GM21737 (cell line): ENCODE measurements around the gene IQCH.

ENCODE experiments used
- ATAC-seq: cut with Tn5 transposase; IDR thresholded peaks from one replicate; pipeline ENCODE4 v1.9.1; 2021; ENCODE audit warnings: mild to moderate bottlenecking, moderate library complexity; ENCODE audit not compliant: unreplicated experiment

Gene IQCH

DNA sequence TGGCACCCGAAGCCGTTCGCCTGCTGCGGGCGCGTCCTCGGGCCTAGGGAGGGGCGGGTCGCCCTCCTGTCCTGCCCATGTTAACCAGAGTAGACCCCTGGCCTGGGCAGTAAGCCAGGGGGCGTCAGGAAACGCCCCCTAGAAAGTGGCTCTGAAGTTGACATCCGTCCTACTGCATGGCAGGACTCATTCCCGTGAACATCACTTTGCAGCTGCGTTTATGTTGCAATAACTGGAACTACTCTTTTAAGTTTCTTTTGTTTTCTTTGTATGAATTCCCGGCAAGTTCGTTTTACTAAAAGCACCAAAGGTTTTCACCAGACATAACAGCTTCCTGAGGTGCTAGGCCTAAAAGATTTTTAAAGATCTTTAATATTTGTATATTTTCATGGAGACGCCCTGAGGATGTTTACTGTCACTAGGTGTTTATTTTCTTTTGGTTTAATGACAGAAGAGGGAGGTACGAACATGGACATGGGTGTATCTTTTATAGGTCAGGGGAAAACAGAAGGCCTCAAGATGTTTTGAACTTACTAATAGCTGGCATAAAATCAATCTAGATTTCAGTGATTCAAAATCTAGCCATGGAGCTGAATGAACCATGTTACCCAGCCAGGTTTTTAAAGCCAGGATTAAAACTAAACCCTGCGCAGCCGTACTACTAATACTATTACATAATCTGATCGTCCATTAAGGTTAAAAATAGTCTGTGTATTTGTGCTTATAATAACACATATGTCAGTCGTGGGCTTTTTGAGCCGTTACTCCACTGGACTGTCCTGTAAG lies 267.4 kb downstream of the IQCH start:
- no peak for ATAC-seq

DNA sequence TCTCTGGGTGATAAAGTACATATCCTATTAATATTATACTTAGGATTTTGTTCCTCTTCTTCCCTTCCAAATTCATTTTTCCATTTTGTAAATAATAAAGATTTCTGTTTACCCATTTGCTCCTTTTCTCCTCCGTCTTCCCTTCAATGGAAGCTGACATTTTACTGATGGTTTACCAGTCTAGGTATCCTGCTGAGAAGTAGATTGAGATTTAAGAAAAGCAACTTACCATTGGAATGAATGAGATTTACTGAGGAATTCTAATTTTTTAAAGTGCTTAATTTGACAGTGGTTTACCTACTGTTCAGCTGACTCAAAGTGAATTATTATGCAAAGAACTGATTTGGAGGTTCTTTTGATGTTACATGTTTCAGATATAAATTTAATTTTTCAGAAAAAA lies 268.7 kb downstream of the IQCH start:
- no peak for ATAC-seq

DNA sequence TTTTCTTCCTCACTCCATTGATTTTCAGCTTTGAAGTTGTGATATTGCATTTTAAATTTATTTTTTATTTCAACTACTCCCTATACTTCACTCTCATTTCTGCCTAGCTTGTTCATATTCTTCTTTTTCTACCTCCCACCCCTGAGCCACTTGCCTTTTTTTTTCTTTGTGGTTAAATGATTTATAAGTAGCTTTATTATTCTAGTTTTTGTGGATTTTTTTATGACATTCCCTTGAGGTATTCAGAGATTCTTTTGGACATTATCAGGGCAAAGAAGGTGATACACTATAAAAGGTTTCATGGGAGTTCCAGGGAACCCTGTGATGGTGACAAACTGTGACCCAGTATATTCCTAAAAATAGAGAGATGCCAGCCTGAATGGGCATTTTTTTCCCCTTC lies 269.6 kb downstream of the IQCH start:
- ATAC-seq = no peak

DNA sequence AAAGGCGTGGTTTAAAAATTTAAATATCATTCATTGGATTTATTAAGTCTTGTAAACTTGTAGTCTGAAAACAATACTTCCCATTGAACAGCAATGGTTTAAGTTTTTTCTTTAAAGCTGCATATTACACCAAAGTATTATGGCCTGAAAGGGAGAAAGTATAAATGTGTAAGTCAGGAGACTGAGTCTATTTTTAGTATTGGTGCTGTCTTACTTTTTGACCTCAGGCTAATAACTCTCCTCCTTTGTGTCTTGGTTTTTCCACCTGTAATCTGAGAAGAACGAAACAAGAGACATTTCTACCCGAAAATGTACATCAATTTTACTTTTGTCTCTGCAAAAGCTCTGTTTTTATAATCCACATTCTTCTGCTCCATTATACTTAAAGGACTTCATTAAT lies 273.9 kb downstream of the IQCH start:
- no peak for ATAC-seq

DNA sequence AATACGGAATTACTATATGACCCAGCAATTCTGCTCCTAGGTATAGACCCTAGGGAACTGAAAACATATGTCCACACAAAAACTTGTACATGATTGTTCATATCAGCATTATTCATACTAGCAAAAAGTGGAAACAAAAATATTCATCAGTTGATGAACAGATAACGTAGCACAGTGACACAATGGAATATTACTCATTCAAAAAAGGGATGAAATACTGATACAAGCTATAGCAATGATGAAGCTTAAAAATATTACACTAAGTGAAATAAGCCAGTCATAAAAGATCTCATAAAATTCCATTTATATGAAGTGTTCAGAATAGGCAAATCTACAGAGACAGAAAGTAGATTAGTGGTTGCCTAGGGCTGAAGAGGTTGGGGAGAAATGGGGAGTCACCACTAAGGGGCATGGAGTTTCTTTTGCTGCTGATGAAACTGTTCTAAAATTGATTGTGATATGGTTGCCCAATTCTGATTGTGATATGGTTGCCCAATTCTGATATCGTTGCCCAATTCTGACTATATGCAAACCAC lies 276.9 kb downstream of the IQCH start:
- no peak for ATAC-seq

DNA sequence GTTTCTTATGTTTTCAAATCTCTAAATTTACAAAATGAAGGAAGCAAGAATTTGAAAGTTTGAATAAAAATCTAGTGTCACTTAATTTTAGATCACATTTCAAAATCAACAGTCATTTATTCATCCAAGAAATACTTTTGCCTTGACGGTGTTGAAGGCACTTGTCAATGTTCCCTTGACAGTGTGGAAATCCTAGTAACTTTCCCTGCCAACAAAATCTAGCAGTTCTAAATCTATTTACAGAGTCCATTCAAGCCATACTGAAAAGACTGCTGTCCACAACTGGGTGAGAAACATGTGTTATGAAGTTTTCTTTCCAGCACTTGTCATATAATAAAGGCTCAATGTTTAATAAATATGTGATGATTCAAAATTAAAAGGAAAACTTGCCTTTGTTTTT lies 279.3 kb downstream of the IQCH start:
- no peak for ATAC-seq

DNA sequence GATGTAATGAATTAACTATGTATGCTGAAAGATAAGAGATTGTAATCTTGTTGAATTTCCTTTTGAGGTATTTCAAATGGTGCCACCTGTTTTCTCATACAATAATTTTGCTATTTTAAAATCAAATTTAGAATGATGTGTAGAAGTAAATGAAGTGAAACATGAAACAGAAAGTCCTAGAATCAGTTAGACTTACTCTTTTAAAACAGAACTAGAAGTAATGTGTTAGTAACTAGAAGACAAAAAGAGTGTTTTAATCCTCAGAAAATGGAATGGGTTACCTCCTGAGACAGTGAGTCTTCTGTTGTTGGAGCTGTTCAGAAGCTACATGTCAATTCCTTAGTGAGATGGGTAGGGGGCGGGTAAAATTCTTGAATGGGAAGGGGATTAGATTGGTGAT lies 279.8 kb downstream of the IQCH start:
- no peak for ATAC-seq

DNA sequence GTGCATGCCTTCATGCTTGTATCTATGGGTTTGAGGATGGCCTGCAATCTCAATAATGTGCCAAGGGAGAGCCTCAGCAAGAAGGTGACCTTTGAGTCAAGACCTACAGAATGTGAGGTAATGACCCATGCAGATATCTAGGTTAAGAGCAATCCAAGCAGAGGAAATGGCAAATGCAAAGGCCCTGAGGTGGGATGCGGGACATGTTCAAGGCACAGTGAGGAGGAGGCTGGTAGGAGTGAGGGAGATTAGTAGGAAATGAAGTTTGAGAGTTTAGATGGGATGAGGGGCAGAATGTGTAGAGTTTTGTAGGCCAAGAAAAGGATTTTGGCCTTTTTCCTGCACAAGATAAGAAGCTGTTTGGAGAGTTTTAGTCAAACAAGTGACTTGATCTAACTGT lies 283.2 kb downstream of the IQCH start:
- no peak for ATAC-seq

DNA sequence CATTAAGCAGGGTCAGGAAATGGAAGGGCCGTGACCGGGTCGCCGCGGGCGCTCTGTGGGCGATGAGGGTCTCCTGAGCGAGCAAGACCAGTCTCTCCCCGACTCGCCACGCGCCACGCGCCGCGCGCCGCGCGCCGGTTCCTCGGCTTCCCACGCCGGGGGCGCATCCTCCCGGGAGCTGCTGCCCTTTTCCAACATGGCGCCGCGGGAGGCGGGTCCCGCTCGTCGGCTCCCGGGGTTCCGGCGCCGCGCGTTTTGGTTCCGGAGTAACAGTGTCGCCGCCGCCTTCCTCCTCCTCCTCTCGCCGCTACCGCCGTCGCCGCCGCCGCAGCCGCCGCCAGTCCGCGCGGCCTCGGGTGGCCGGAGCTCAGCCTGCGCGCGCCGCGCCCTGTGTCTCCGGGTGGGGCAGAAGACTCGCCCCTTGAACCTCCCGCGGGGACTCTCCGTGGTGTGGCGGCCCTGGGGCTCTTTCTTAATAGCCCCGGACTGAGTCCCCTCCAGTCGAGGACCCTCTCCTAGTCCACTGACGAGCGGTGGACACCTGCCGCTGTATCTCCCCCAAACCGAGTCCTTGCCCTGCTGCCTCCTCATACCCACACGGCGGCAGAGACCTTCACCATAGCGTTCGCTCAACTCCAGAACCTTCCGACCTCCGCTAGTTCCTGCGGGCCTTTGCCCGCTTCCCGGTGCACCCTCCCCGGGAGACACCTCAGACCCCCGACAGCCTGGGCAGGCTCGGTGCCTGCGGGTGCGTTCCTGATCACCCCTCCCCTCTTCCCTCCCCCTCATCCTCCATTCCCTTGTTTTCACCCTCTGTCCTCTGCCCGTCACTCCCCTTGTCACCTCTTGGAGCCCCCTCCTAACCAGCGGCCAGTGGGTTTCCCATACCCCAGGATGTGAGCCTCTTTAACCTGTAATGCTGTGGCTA lies 288.1 kb downstream of the IQCH start, which contains the start of gene MAP2K5:
Gene MAP2K5, plus strand, starts transcription at position 284 of the 928 bp plus-strand sequence. Its CDS starts 633 bp downstream, at position 917.
- ATAC-seq = peak; percentile 51

DNA sequence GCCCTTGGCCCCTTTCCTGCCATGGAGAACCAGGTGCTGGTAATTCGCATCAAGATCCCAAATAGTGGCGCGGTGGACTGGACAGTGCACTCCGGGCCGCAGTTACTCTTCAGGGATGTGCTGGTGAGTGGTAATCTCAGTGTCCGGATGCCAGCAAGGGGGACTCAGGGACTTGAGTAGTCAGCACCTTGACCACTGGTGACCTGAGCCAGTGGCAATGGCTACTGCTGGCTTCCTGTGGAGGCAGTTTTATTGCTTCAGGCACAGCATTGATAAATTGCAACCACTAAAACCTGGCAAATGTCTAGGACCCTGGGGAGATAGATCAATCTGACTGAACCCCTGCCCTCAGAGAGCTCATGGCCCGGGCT lies 288.7 kb downstream of the IQCH start:
- no peak for ATAC-seq

DNA sequence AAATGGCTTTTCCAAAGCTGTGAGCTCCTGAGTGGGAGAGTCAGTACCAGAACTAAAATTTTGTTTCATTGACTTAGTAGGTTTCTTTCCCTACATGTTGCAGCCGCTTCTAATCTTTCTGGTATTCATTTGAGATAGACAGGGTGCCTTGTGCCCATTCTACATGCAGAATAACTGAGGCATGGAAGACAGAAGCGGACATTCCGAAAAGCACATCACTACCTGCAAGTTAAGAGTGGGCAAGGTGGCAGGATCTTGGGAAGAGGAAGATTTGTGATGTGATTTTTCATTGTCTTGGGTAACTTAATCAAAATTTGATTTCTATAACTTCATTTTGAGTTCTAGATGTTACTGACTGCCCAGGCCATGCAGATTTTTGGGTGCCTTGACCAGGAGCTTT lies 289.9 kb downstream of the IQCH start:
- ATAC-seq = no peak

DNA sequence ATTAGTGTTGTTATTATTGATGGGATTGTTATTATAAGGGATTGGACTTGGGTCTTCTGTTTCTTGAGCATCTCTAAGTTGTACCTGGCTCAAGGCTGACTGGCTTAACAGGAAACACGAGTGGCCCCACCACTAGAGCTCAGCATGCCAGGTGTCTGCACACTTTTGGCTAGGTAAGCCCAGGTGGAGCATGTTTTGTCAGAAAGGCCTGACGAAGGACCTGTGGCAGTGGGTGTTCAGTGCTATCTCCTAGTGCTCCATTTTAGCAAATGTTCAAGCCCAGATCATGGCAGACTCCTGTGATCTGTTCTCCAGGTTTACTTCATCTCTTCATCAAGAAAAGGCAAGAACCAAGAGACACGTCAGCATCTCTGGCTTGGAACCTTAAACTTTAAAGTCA lies 291.3 kb downstream of the IQCH start:
- no peak for ATAC-seq

DNA sequence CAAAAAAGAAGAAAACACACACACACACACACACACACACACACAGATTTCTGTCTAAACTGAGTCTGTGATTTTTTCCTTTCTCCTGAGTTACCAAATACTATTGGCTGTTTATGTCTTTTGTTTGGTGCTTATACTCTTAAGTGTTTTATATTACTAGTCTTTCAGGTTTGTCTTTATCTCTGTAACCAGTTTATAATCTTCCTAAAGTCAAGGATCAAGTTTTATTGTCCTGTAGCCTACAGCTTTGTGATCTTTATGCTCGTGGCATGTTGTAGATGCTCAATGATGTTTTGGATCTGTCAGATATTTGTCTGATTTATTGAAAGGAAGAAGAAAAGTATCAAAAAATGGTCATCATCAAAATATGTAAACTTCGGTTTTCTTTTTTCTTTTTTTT lies 292.5 kb downstream of the IQCH start:
- ATAC-seq = no peak

DNA sequence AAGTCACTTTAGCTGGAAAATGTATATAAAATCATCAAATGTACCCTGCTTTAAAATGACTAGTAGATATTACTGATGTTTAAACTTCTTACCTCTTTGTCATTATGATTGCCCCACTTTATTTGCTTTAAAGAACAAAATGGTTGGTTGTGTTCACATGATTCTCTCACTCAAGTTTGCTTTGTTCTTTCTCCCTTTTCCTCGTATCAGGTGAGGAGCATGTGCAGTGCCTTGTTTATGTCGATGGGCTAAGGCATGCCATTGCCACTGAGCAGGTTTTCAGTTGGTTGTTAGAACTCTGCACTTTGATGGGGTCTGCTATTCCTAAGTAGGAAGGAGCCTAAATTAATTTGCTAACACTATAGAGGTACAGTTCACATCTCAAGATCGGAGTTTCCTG lies 293.2 kb downstream of the IQCH start:
- ATAC-seq = no peak

DNA sequence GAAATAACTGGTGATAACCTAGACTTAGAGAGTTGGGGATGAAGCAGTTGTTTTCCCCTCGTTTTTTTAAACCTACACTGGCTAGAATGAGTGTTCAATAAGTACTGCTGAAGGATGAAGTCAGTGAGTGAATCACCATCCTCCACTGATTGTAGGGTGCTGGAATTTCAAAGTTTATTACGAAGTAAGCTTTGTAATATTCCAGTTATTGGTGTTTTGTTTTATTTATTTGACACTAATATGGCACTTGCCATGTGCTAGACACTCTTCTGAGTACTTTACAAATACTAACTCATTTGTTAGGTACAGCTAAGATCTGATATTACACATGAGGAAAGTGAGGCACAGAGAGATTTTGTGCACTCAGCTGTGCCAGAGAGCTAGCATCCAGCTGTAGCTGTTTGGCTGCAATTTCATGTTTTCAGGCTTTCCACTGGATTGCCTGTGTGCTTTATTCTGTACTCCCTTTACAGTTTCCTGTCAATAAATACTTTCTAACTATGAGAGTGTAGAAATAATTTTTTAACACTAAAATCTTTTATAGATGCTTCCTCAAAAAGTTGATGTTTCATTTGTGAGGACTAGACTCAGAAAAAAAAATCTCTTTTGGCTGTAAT lies 293.8 kb downstream of the IQCH start:
- no peak for ATAC-seq

DNA sequence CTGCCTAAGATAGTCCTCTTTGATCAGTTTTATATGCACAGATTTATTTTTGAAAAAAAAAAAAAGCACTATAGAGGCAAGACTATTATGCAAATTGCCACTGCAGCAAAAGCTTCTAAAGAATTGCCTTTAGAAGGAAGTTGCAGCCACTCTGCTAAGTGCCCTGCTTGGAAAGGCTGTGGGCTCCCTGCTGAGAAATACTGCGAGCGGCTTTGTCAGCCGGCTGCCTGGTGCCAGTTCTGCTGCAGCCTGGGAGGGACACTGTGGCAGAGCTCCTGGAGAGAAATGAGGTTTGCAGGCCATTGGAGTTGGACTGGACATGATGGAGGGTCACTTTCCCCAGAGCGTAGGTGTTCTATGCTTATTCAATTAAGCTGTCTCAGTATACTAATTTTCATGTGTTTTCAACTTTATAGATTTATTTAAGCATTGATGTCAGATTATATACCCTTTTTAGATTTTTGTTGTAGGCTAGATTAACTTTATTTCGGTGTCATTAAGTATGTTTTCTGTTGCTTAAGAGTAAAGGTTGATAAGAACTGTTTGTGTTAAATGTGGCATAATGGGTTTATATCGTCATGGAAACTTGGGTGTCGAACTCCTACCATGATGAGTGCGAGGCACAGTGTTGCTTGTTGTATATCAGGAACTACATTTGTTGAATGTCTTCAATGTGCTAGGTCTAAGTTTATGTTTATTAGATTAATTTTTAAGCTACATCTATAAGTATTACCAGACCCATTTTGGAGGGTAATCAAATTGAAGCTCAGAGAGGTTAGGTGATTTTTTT lies 294.5 kb downstream of the IQCH start:
- no peak for ATAC-seq

DNA sequence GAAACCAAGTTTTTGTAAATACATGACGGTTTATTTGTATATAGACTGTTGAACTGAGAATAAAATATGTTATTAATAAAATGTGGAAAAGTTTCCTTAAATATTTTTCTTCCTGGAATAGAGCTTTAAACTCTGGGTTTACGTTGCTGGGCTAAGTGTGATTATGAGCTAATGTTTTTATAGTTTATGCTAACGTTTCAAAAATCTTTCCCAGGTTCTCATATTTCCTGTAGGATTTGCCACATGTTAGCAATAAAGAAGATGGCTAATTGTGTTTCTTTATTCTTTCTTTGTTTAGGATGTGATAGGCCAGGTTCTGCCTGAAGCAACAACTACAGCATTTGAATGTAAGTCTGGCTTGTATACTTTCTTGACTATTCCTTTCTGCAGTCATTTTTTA lies 295.1 kb downstream of the IQCH start:
- no peak for ATAC-seq

DNA sequence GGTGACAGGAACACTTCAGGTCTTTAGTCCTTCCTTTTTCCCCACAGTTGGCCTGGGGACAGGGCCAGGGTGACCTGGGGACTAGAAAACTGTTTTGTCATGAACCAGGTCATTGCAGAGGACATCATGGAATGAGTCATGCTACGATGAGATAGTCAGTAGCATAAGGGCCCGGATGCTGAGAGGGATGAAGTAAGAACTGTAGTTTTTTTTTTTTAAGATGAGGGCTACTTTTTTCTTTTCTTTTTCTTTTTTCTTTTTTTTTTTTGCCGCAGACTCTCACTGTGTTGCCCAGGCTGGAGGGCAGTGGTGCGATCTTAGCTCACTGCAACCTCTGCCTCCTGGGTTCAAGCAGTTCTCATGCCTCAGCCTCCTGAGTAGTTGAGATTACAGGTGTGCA lies 295.9 kb downstream of the IQCH start:
- ATAC-seq = no peak

DNA sequence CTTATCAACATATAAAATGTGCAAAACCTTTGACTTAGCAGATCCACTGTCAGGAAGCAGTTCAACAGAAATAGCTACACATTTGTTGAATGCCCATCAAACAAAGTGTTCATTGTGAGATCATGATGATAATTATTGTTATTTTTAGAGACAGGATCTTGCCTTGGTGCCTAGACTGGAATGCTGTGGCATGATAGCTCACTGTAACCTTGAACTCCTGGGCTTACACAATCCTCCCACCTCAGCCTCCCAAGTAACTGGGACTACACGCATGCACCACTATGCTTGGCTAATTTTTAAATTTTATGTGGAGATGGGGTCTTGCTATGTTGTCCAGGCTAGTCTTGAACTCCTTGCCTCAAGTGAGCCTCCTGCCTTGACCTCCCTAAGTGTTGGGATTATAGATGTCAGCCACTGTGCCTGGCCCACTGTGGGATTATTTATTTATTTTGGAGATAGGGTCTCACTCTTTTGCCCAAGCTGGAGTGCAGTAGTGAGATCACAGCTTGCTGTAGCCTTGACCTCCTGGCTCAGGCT lies 296.7 kb downstream of the IQCH start:
- no peak for ATAC-seq
